Activated naive CD8-positive, alpha-beta T cell treated with anti-CD3 and anti-CD28 coated beads, Interleukin-2, amount 10 ng/mL, durations not matched to agents 7 days and 5 days (primary cell): ENCODE data around the gene CLSTN2. TPM values are rescaled to one million over a fixed set of nuclear protein-coding genes. Genes with fewer than 3 reads are reported as not detected.

Source experiments
- ATAC-seq: fragments of 150-1000 bp; cut with Tn5 transposase; one replicate; pipeline ENCODE4 v1.10.0; 2021; ENCODE audit warnings: low read depth, moderate library complexity
- POLR2A ChIA-PET: fragments of 350-600 bp; sonication (Branson Sonifier 250); formaldehyde crosslinking; loops from one replicate; lab custom pipeline; 2021; ENCODE audit warnings: antibody characterized with exemption; lab: Charles Lee
- DNase-seq: peaks from one replicate; pipeline ENCODE4 v3.0.0; 2021
- H3K27ac Mint-ChIP-seq: one replicate; pipeline ENCODE4 v1.8.0; 2022; ENCODE audit warnings: mild to moderate bottlenecking, mixed read lengths
- H3K27me3 Mint-ChIP-seq: one replicate; pipeline ENCODE4 v1.8.0; 2022; ENCODE audit warnings: mild to moderate bottlenecking, moderate library complexity, mixed read lengths
- H3K36me3 Mint-ChIP-seq: one replicate; pipeline ENCODE4 v1.8.0; 2021; ENCODE audit warnings: mild to moderate bottlenecking, mixed read lengths
- H3K4me1 Mint-ChIP-seq: one replicate; pipeline ENCODE4 v1.8.0; 2021; ENCODE audit warnings: mixed read lengths
- H3K4me3 Mint-ChIP-seq: one replicate; pipeline ENCODE4 v1.8.0; 2022; ENCODE audit warnings: mild to moderate bottlenecking, moderate library complexity, mixed read lengths
- H3K9me3 Mint-ChIP-seq: one replicate; pipeline ENCODE4 v1.8.0; 2021; ENCODE audit warnings: mixed read lengths
- total RNA-seq, 2 experiments: library from RNA; stranded (reverse); gene quantifications; one replicate each; pipeline ENCODE4 v1.2.3, GENCODE V29; 2021

CLSTN2 gene
- total RNA-seq, 2 experiments from 2014 or later, result not detected

DNA sequence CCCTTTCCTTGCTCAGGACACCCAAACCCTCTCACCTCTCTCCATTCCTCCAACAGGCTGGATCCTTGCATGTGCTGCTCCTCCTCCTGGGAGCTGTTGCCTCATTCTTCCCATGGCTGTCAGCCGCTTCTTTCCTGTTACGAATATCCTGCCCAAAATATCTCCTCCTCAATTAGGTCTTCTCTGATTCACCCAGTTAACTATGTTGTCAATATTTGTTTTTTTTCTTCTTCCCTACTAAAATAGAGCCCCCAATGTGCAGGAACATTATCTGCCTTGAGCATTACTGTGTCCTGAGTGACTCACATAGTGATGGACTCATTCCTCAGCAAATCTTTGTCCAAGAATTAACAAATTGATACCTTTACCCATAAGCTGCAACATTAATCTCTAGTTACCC is 357.2 kb downstream of the CLSTN2 start:
- DNase-seq, result no peak
- H3K36me3 Mint-ChIP-seq, result no peaks in the 10 kb centered on the region

DNA sequence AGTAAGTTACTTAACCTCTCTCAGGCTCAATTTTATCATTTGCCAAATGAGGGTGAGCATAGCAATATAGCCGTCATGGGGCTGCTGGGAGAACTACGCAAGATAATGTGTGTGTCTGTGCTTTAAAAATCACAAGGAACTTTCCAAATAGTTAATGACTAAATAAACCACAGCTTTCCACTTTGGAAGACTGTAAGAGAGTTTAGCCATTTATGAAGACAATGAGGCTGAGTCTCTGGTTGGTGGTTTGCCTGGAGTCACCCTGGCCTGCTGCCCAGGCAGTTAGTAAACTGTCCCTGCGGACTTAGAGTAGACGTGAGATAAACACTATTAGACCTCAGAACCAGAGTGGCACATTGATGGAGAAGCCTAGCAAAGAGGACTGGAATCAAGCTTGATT is 357.7 kb downstream of the CLSTN2 start:
- H3K27me3 Mint-ChIP-seq, result peaks cover 6% of the 10 kb centered on the region
- no peak overlapping the region for H3K4me3 Mint-ChIP-seq
- DNase-seq (no peak), ATAC-seq (no peak)
- no peak overlapping the region for H3K27ac Mint-ChIP-seq
- no peaks in the 10 kb centered on the region for H3K4me1 Mint-ChIP-seq
- H3K9me3 Mint-ChIP-seq, result no peaks in the 10 kb centered on the region
- no peaks in the 10 kb centered on the region for H3K36me3 Mint-ChIP-seq
- POLR2A ChIA-PET, result no interaction called here

More for the DNA sequence above, 357.2 kb downstream of the CLSTN2 start:
- H3K4me3 Mint-ChIP-seq, result no peak overlapping the region
- no peaks in the 10 kb centered on the region for H3K4me1 Mint-ChIP-seq
- no peaks in the 10 kb centered on the region for H3K9me3 Mint-ChIP-seq
- no peak overlapping the region for H3K27ac Mint-ChIP-seq
- ATAC-seq, result no peak
- POLR2A ChIA-PET, result no interaction called here
- peaks cover 6% of the 10 kb centered on the region for H3K27me3 Mint-ChIP-seq

DNA sequence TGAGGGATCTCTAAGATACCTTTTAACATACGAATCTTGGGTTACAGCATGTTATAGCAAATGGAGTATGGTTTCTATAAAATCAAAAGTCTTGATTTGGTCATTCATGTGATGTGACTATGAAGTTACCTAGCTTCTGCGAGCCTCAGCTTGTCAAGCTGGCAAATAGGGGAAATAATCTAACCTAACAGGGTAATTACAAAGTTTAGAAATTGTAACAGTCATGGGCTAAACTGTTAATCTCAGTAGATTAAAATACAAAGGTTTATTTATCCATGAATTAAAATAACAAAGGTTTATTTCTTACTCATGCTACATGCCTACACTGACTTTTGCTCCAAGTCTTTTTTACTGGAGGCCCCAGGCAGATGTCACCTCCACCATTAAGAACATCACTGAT is 359.1 kb downstream of the CLSTN2 start:
- peaks cover 4% of the 10 kb centered on the region for H3K27me3 Mint-ChIP-seq
- no peaks in the 10 kb centered on the region for H3K36me3 Mint-ChIP-seq
- POLR2A ChIA-PET, result no interaction called here
- DNase-seq, result no peak
- H3K4me3 Mint-ChIP-seq, result no peak overlapping the region
- no peak for ATAC-seq
- H3K9me3 Mint-ChIP-seq, result no peaks in the 10 kb centered on the region
- H3K4me1 Mint-ChIP-seq, result no peaks in the 10 kb centered on the region
- H3K27ac Mint-ChIP-seq, result no peak overlapping the region

DNA sequence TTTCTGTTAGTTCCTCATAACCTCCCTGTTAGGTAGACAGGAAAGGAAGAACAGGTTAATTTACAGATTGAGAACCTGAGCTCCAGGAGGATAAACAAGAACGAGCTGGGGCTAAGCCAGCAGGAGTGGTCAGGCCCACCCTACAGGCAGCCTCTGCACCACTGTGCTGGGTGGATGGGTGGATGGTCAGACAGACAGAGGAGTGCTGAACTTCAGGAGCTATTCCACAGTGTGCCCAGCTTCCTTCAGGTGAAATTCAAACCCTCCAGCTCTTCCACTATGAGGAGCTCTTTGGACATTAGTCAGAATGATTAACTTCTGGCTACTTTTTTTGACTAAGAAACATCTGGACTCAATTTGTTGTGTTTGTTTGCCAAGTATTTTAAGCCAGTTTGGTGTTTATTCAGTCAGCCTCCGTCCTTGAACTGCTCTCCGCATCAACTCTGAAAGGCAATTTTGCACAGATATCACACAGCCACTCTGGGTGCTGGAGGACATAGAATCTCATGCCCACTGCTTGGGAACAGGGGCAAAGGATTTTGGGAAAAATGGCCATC is 361.9 kb downstream of the CLSTN2 start:
- Mint-ChIP-seq H3K27me3 (peaks cover 2% of the 10 kb centered on the region), H3K9me3 (no peaks in the 10 kb centered on the region), H3K27ac (no peak overlapping the region), H3K4me3 (no peak overlapping the region), H3K4me1 (no peaks in the 10 kb centered on the region), H3K36me3 (no peaks in the 10 kb centered on the region)
- POLR2A ChIA-PET, result no interaction called here
- no peak for ATAC-seq
- DNase-seq, result no peak

DNA sequence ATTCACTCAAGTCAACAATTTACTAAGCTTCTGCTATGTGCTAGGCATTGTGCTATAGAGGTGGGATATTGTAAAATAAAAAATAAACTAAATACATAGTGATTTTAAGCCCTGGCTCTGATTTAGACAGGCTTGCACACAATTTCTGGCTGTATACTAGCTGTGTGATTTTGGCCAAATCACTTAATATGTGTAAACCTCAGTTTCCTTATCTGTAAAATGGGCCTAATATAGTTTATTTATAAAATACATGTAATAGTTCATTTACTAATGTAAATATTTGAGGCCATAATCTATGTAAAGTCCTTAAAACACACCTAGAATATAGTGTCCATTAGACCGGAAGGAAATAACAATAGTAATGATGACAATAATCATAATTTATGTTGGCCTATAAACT is 363.1 kb downstream of the CLSTN2 start:
- H3K4me3 Mint-ChIP-seq, result no peak overlapping the region
- POLR2A ChIA-PET, result no interaction called here
- no peak for ATAC-seq
- no peak for DNase-seq
- H3K9me3 Mint-ChIP-seq, result no peaks in the 10 kb centered on the region
- H3K36me3 Mint-ChIP-seq, result no peaks in the 10 kb centered on the region
- H3K27ac Mint-ChIP-seq, result no peak overlapping the region
- no peaks in the 10 kb centered on the region for H3K4me1 Mint-ChIP-seq
- peaks cover 2% of the 10 kb centered on the region for H3K27me3 Mint-ChIP-seq

DNA sequence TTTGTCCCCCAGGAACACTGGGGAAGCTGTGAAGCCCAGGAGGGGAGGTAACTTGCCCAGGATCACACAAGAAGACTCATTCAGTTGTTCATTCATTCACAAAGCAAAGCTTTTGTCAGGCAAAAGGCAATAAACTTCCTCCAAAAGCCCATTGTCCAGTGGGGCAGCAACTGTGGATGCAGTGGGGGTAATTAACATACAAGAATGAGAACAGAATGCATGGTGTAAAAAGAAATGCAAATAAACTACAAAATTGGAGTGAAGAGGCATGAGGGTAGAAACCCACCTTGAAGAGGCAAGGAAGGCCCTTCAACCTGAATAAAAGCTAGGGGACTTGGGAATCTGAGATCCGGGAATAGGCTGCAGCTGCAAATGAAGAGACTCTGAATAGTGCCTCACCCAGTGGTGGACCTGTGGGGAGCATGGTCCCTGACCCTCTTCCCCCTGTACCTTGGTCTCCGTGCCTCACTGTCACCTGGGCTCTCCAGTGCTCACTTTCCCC is 363.6 kb downstream of the CLSTN2 start:
- H3K4me3 Mint-ChIP-seq, result no peak overlapping the region
- H3K9me3 Mint-ChIP-seq, result no peaks in the 10 kb centered on the region
- peaks cover 2% of the 10 kb centered on the region for H3K27me3 Mint-ChIP-seq
- no peaks in the 10 kb centered on the region for H3K4me1 Mint-ChIP-seq
- ATAC-seq, result no peak
- no peaks in the 10 kb centered on the region for H3K36me3 Mint-ChIP-seq
- POLR2A ChIA-PET, result no interaction called here
- no peak overlapping the region for H3K27ac Mint-ChIP-seq
- no peak for DNase-seq

DNA sequence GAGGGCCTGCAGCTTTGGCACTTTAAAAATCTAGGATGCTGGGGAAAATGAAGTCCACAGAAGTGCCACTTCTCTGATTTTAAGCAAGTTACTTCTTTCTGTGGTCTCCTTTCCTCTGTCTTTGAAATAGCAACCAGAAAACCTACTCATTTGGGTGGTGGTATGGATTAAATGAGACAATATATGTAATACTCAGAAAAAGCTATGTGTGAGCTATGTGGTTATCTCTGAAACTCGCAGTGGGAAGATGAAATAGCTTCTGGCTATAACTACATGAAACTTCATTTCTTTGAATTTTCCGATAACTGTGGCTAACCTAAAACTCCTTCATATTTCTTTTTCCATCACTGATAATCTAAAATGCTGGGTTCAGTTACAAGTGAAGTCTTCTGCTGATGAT is 368.9 kb downstream of the CLSTN2 start:
- no peak overlapping the region for H3K27ac Mint-ChIP-seq
- no peaks in the 10 kb centered on the region for H3K36me3 Mint-ChIP-seq
- DNase-seq (no peak), ATAC-seq (no peak)
- H3K27me3 Mint-ChIP-seq, result peaks cover 7% of the 10 kb centered on the region
- H3K9me3 Mint-ChIP-seq, result no peaks in the 10 kb centered on the region
- POLR2A ChIA-PET, result no interaction called here
- no peaks in the 10 kb centered on the region for H3K4me1 Mint-ChIP-seq
- no peak overlapping the region for H3K4me3 Mint-ChIP-seq

DNA sequence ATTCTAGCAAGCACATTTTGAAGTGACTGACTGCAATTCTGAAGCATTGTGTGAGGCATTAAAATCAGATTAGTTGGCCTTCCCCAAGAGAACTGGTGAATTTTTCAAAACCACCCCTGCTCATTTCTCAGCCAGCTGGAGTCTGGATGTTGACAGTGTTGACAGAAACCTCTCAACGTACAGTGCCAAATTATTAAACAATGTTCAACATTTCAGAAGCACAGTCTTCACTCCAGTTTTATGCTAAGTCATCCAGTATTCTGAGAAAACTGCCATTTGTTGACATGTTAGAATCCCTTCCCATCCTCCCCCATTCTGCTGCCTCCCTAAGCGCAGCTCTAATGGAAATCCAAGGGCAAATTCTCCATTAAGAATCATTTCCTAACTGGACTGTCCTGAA is 373.6 kb downstream of the CLSTN2 start:
- Mint-ChIP-seq H3K36me3 (no peaks in the 10 kb centered on the region), H3K4me1 (no peaks in the 10 kb centered on the region), H3K4me3 (no peak overlapping the region), H3K27me3 (peaks cover 9% of the 10 kb centered on the region), H3K9me3 (no peaks in the 10 kb centered on the region), H3K27ac (no peak overlapping the region)
- DNase-seq (no peak), ATAC-seq (no peak)
- POLR2A ChIA-PET, result no interaction called here

DNA sequence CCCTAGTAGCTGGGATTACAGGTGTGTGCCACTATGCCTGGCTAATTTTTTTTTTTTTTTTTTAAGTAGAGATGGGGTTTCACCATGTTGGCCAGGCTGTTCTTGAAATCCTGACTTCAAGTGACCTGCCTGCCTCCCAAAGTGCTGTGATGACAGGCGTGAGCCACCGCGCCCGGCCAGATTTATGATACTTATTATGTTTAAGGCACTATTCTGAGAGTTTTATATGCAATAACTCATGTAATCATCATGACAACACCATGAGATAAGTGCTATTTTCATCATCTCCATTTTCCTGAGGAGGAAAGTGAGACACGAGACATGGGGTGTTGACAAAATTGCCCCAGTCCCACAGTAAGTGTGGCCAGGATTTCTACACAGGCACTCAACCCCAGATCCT is 376.4 kb downstream of the CLSTN2 start:
- H3K27me3 Mint-ChIP-seq, result peaks cover 9% of the 10 kb centered on the region
- H3K4me3 Mint-ChIP-seq, result no peak overlapping the region
- no peaks in the 10 kb centered on the region for H3K4me1 Mint-ChIP-seq
- ATAC-seq (no peak), DNase-seq (no peak)
- H3K9me3 Mint-ChIP-seq, result no peaks in the 10 kb centered on the region
- H3K36me3 Mint-ChIP-seq, result no peaks in the 10 kb centered on the region
- no peak overlapping the region for H3K27ac Mint-ChIP-seq
- POLR2A ChIA-PET, result no interaction called here

DNA sequence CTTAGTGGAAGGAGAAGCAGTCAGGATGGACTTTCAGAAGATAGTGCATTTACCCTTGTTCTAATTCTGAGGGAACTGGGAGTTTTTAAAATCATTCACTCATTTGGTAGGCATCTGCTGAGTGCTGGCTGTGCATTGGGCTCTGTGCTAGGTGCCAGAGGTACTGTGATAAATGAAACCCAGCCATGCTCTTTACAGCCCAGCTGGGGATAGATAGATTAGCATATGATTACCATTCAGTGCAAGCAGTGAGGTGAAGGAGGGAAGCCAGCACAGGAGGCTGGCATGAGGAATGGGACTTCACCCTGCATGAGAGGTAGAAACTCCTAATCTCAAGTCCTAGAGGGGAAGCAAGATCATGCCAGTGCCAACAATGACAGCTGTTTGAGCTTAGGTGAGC is 381.0 kb downstream of the CLSTN2 start:
- Mint-ChIP-seq H3K9me3 (no peaks in the 10 kb centered on the region), H3K4me3 (no peak overlapping the region), H3K36me3 (no peaks in the 10 kb centered on the region), H3K27ac (no peak overlapping the region), H3K27me3 (peaks cover 3% of the 10 kb centered on the region), H3K4me1 (no peaks in the 10 kb centered on the region)
- DNase-seq, result no peak
- POLR2A ChIA-PET, result no interaction called here
- ATAC-seq, result no peak

DNA sequence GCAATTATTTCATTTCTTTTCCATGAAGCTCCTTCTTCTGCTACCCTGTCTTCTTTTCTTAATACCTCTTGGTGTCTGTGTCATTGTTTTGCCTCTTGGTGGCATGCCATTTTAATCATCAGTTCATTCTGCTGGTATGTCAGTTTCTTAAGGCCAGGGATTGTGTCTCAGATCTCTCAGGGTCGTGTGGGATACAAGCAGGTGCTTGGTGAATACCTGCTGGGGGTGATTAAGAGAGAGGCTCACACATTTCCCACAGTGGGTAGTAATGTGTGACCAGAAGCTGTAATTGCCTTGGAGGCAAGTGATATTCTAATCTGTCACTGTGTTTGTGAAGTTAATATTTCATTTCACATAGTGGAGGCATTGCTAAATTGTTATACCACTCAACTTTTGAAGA is 381.5 kb downstream of the CLSTN2 start:
- ATAC-seq (no peak), DNase-seq (no peak)
- no peak overlapping the region for H3K27ac Mint-ChIP-seq
- no peaks in the 10 kb centered on the region for H3K36me3 Mint-ChIP-seq
- H3K4me1 Mint-ChIP-seq, result no peaks in the 10 kb centered on the region
- peaks cover 3% of the 10 kb centered on the region for H3K27me3 Mint-ChIP-seq
- POLR2A ChIA-PET, result no interaction called here
- no peaks in the 10 kb centered on the region for H3K9me3 Mint-ChIP-seq
- H3K4me3 Mint-ChIP-seq, result no peak overlapping the region

DNA sequence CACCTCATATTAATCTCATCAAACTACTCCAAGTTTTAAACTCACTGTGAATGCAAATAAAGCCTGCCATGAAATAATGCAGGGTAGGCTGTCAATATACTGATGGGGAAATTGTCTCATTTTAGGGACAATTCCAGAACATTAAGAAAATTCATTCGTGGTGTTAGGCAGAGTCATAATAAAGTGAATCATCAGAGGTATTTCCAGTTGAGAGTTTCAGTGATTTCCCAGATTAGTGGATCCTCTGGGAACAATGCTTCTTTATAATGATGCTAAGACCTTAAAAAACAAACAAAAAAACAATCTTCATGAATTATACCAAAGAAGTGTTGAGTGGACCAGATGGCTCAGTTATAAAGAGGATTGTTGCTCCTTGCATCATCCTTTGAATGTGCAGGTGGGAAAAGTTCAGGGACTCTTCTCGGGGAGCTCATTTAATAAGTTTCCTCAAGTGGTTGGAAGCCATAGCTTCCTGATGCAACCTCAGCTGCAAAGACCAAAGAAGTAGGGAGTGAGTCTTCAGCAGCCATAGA is 381.9 kb downstream of the CLSTN2 start:
- POLR2A ChIA-PET, result no interaction called here
- no peak for ATAC-seq
- Mint-ChIP-seq H3K36me3 (no peaks in the 10 kb centered on the region), H3K27ac (no peak overlapping the region), H3K4me1 (no peaks in the 10 kb centered on the region), H3K9me3 (no peaks in the 10 kb centered on the region), H3K27me3 (peaks cover 3% of the 10 kb centered on the region), H3K4me3 (no peak overlapping the region)
- DNase-seq, result no peak

DNA sequence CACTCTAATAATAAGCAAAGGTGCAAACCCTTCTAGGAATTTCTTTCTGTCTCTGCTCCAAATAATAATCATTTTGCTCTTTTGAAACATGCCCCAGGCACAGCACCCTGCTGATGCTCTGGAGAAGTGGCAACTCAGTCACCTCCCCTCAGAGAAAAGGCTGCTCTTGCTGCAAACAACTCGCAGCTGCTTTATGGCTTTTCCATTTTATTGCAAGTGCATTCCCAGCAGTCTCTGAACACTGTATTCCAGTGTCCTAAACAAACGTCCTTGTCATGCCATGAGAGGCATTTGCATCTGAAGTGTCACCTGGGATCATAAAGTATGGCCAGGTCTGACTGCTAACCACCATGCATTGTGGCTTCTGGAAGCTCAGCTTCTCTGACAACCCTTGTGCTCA is 384.8 kb downstream of the CLSTN2 start:
- POLR2A ChIA-PET, result no interaction called here
- H3K27me3 Mint-ChIP-seq, result peaks cover 4% of the 10 kb centered on the region
- H3K4me3 Mint-ChIP-seq, result no peak overlapping the region
- no peaks in the 10 kb centered on the region for H3K4me1 Mint-ChIP-seq
- no peak for DNase-seq
- no peaks in the 10 kb centered on the region for H3K9me3 Mint-ChIP-seq
- no peak for ATAC-seq
- H3K36me3 Mint-ChIP-seq, result no peaks in the 10 kb centered on the region
- no peak overlapping the region for H3K27ac Mint-ChIP-seq

DNA sequence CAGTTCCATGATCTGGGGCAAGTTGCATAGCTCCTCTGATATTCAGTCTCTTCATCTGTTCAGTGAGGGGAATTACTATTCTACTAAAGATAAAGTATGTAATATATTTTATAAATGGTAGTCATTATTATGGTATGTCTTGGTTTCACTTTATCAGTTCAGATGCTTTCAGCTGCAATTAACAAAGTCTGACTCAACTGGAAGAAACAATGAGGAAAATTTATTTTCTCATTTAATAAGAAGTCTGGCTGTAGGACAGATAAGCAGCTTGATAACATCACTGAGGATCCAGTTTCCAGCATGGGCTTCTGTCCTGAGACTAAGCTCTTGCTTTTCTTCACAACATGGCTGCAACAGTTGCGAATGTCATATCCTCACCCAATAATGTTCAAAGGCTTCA is 388.6 kb downstream of the CLSTN2 start:
- Mint-ChIP-seq H3K4me1 (no peaks in the 10 kb centered on the region), H3K36me3 (no peaks in the 10 kb centered on the region), H3K27ac (no peak overlapping the region), H3K27me3 (peaks cover 4% of the 10 kb centered on the region), H3K9me3 (no peaks in the 10 kb centered on the region), H3K4me3 (no peak overlapping the region)
- POLR2A ChIA-PET, result no interaction called here
- ATAC-seq (no peak), DNase-seq (no peak)
